CD4-positive, alpha-beta memory T cell (primary cell): ENCODE data around the gene C1orf232. TPM values are rescaled to one million over a fixed set of nuclear protein-coding genes. Genes with fewer than 3 reads are reported as not detected.

ENCODE experiments used
- CTCF ChIA-PET: fragments of 350-600 bp; sonication (Branson Sonifier 250); formaldehyde crosslinking; loops from one replicate; lab custom pipeline; 2021; ENCODE audit warnings: inconsistent platforms; ENCODE audit not compliant: partially characterized antibody; lab: Charles Lee
- POLR2A ChIA-PET: fragments of 350-600 bp; sonication (Branson Sonifier 250); formaldehyde crosslinking; loops from one replicate; lab custom pipeline; 2021; ENCODE audit not compliant: partially characterized antibody; lab: Charles Lee
- DNase-seq, 5 donors: peaks; one replicate each; pipeline versions ENCODE4 v3.0.0 to v3.0.0-alpha.2; 2020 to 2022; ENCODE audit warnings: mixed read lengths in 1 of 5
- H3K27ac ChIP-seq: one replicate; pipeline ENCODE4 v1.7.0; 2013; ENCODE audit warnings: low read depth, low read length
- H3K27me3 ChIP-seq: 2 replicates; pipeline ENCODE4 v1.7.0; 2013; ENCODE audit warnings: mild to moderate bottlenecking, low read length, moderate library complexity; ENCODE audit not compliant: insufficient read depth
- H3K36me3 ChIP-seq: 2 replicates; pipeline ENCODE4 v1.7.0; 2013; ENCODE audit warnings: mild to moderate bottlenecking, low read length, moderate library complexity; ENCODE audit not compliant: insufficient read depth
- H3K4me1 ChIP-seq: 2 replicates; pipeline ENCODE4 v1.7.0; 2013; ENCODE audit warnings: mild to moderate bottlenecking, low read length, moderate library complexity; ENCODE audit not compliant: insufficient read depth
- H3K4me3 ChIP-seq, 2 donors: one replicate each; pipeline ENCODE4 v1.7.0; 2013; ENCODE audit warnings: low read length in 2 of 2, mild to moderate bottlenecking in 1 of 2
- H3K9me3 ChIP-seq, 2 donors: one replicate each; pipeline ENCODE4 v1.7.0; 2013; ENCODE audit warnings: low read length in 2 of 2, control low read depth in 1 of 2; ENCODE audit not compliant: control insufficient read depth in 1 of 2
- H3K27ac Mint-ChIP-seq, 7 donors: one replicate each; pipeline ENCODE4 v1.8.0; 2020 to 2021; ENCODE audit warnings: mixed read lengths in 7 of 7, mild to moderate bottlenecking in 6 of 7, inconsistent platforms in 3 of 7, moderate library complexity in 3 of 7
- H3K27me3 Mint-ChIP-seq, 2 donors: one replicate each; pipeline ENCODE4 v1.8.0; 2020 to 2021; ENCODE audit warnings: mixed read lengths in 2 of 2
- H3K36me3 Mint-ChIP-seq, 2 donors: one replicate each; pipeline ENCODE4 v1.8.0; 2020 to 2021; ENCODE audit warnings: mixed read lengths in 2 of 2, inconsistent platforms in 1 of 2, mild to moderate bottlenecking in 1 of 2
- H3K4me1 Mint-ChIP-seq, 4 donors: one replicate each; pipeline ENCODE4 v1.8.0; 2020 to 2021; ENCODE audit warnings: mixed read lengths in 4 of 4, mild to moderate bottlenecking in 1 of 4
- H3K4me3 Mint-ChIP-seq, 8 donors: one replicate each; pipeline ENCODE4 v1.8.0; 2020 to 2021; ENCODE audit warnings: mixed read lengths in 8 of 8, mild to moderate bottlenecking in 7 of 8, moderate library complexity in 6 of 8, inconsistent platforms in 3 of 8
- H3K9me3 Mint-ChIP-seq, 8 donors: one replicate each; pipeline ENCODE4 v1.8.0; 2020 to 2021; ENCODE audit warnings: mixed read lengths in 8 of 8, mild to moderate bottlenecking in 5 of 8, inconsistent platforms in 3 of 8, moderate library complexity in 1 of 8
- intact Hi-C: fragments of 100-400 bp; cut with micrococcal nuclease; formaldehyde crosslinking; loops from one replicate; pipeline ENCODE4 v1.15.1; 2023
- polyA plus RNA-seq, 2 donors: library from polyadenylated mRNA; unstranded; fragments of 300-500 nt; fragmentation: Illumina TruSeq; gene quantifications; one replicate each; pipeline ENCODE4 v1.2.3, GENCODE V29; 2021
- total RNA-seq, 2 experiments: library from RNA; stranded (reverse); gene quantifications; one replicate each; pipeline ENCODE4 v1.2.3, GENCODE V29; 2021

Gene C1orf232
- total and polyA plus RNA-seq, 4 experiments from 2014 or later: not detected

- H3K27me3 ChIP-seq: no peaks in the 10 kb centered on the region
- no peaks in the 10 kb centered on the region for H3K4me1 ChIP-seq
- H3K4me3 Mint-ChIP-seq: no peak overlapping the region
- no peaks in the 10 kb centered on the region for H3K9me3 ChIP-seq
- ChIA-PET CTCF (interaction anchor here (0.7 to 1.0 kb wide), 2 partner anchors 11 to 17 kb away, joined by 3 read pairs; partner anchors contain the start of gene ZNF593), POLR2A (no interaction called here)
- H3K4me3 ChIP-seq: no peak overlapping the region
- intact Hi-C loops: no loop called here
- no peaks in the 10 kb centered on the region for H3K36me3 ChIP-seq
- no peaks in the 10 kb centered on the region for H3K27me3 Mint-ChIP-seq
- peaks cover 0 to 4% (median 0%) of the 10 kb centered on the region in 4 donors for H3K4me1 Mint-ChIP-seq
- H3K9me3 Mint-ChIP-seq: no peaks in the 10 kb centered on the region
- no peak for DNase-seq
- no peak overlapping the region for H3K27ac ChIP-seq
- H3K36me3 Mint-ChIP-seq: no peaks in the 10 kb centered on the region
- H3K27ac Mint-ChIP-seq: no peak overlapping the region
Observed at GRCh38 chr1:26180010-26180506, 11.3 kb upstream of the C1orf232 start.

DNA sequence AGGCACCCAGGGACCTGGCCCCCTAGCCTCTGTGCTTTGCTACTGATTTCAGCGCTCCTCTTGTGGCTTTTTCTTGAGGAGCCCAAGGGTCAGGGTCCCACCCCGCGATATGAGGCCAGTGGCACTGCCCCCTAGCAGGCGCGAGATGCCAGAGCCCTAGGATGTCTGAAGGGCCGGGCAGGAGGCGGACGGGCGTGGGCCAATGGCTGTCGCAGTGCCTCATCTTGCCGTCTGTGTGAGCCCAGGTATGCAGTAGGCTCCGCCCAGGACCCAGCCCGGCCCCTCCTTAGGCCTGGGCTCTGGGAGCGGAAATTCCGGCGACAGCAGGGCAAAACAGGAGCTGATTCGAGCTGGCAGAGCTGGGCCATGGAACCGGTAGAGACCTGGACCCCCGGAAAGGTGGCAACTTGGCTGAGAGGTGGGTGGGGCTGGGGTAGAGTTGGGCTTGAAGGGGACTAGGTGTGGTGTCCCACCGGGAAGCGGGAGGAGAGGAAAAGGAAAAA, 8.5 kb upstream of the C1orf232 start, which contains the start of gene CNKSR1:
TSS of gene CNKSR1 (plus strand) at position 310 of the 503 bp plus-strand sequence. CDS start at position 367, 57 bp downstream.
- POLR2A ChIA-PET: interaction anchor here (1.0 to 1.4 kb wide), 3 partner anchors 10 to 141 kb away, joined by 3 read pairs; partner anchors contain the start of gene CD52
- intact Hi-C loops: no loop called here

GRCh38 chr1:26175346-26175745, 6.6 kb upstream of the C1orf232 start:
- H3K9me3 ChIP-seq: no peaks in the 10 kb centered on the region
- no peaks in the 10 kb centered on the region for H3K36me3 Mint-ChIP-seq
- peaks cover 2 to 12% (median 8%) of the 10 kb centered on the region in 4 donors for H3K4me1 Mint-ChIP-seq
- intact Hi-C loops: no loop called here
- H3K9me3 Mint-ChIP-seq: no peaks in the 10 kb centered on the region
- ChIA-PET CTCF (interaction anchor here (1.2 to 1.7 kb wide), 2 partner anchors 27 to 60 kb away, joined by 3 to 5 read pairs; no protein-coding TSS in a partner anchor), POLR2A (no interaction called here)
- H3K4me3 ChIP-seq: no peak overlapping the region
- H3K27ac ChIP-seq: no peak overlapping the region
- no peaks in the 10 kb centered on the region for H3K27me3 ChIP-seq
- H3K27me3 Mint-ChIP-seq: no peaks in the 10 kb centered on the region
- H3K27ac Mint-ChIP-seq: no peak overlapping the region
- H3K4me1 ChIP-seq: peaks cover 12% of the 10 kb centered on the region
- DNase-seq: no peak
- no peaks in the 10 kb centered on the region for H3K36me3 ChIP-seq
- H3K4me3 Mint-ChIP-seq: no peak overlapping the region

More for the DNA sequence above, 8.5 kb upstream of the C1orf232 start, which contains the start of gene CNKSR1:
- H3K27ac ChIP-seq: no peak within 1 kb of the TSS
- H3K27ac Mint-ChIP-seq: peak within 1 kb of the TSS in 4 of 7 donors; percentile 8 to 90 (median 38)
- H3K36me3 ChIP-seq: no peaks in the 10 kb centered on the region
- DNase-seq: no peak
- H3K9me3 Mint-ChIP-seq: no peaks in the 10 kb centered on the region
- no peaks in the 10 kb centered on the region for H3K4me1 ChIP-seq
- H3K4me3 ChIP-seq: no peak within 1 kb of the TSS
- peaks cover 0 to 4% (median 0%) of the 10 kb centered on the region in 4 donors for H3K4me1 Mint-ChIP-seq
- H3K4me3 Mint-ChIP-seq: peak within 1 kb of the TSS in 4 of 8 donors; percentile 61 to 77 (median 74)
- H3K27me3 Mint-ChIP-seq: no peaks in the 10 kb centered on the region
- H3K27me3 ChIP-seq: no peaks in the 10 kb centered on the region
- H3K9me3 ChIP-seq: no peaks in the 10 kb centered on the region
- CTCF ChIA-PET: interaction anchor here (1.7 kb wide), 1 partner anchor 58 kb away, joined by 5 read pairs; no protein-coding TSS in a partner anchor
- no peaks in the 10 kb centered on the region for H3K36me3 Mint-ChIP-seq

DNA sequence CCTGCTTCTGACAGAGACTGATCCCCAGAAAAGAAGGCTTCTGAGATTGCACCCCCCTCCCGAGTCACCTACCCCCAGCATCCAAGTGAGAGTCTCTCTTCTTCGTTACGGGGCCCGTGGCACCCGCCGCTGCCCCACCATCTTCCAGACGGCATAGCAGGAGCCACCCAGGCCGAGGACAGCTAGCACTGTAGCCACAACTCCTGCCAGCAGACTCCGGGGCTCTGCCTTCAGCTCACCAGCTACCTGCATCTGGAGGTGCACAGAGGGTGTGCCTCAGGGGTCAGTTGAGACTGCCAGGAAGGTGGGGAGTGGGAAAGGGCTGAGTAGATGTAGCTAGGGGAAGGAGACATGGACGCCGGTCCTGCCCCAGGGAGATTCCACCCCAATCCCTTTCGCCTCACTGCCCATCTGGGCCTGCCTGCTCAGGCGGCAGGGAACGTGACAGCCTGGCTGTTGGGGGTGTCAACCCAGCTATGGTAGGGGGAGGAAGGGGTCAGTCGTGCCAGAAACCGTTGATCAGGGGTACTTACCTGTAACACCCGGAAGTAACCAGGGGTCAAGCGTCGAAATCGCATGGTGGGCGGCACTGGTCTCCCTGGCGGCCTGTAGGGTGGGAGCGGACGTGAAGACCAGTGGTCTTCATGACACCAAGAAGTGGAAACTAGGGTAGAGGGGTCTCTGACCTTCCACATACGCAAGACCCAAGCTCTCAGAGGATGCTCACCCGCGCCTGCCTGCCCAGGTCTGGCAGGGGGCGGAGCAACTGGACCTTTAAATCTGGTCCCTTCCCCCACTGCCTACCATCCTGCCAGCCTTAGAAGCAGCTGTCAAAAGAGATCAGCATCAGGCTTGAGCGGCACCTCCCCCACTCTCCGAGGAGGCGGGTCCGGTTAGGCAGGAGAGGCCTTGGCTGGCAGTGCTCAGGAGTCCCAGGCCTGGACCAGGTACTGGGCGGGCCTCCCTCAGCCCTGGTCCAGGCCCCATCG, 2.6 kb upstream of the C1orf232 start, which contains the start of gene ZNF593OS:
TSS of gene ZNF593OS (minus strand) at position 749 of the 989 bp plus-strand sequence. CDS start at position 578, 171 bp downstream.
- intact Hi-C loops: no loop called here
- no peak for DNase-seq
- H3K27ac ChIP-seq: peak within 1 kb of the TSS; percentile 85

GRCh38 chr1:26170472-26170821, 1.7 kb upstream of the C1orf232 start:
- no peaks in the 10 kb centered on the region for H3K9me3 Mint-ChIP-seq
- H3K9me3 ChIP-seq: no peaks in the 10 kb centered on the region
- peaks cover 4 to 25% (median 16%) of the 10 kb centered on the region in 4 donors for H3K4me1 Mint-ChIP-seq
- H3K36me3 Mint-ChIP-seq: no peaks in the 10 kb centered on the region
- H3K36me3 ChIP-seq: no peaks in the 10 kb centered on the region
- peak overlapping the region; percentile 52 to 90 for H3K4me3 ChIP-seq
- ChIA-PET CTCF (interaction anchor here (0.6 to 10.3 kb wide), 36 partner anchors 8 to 300 kb away, joined by 3 to 167 read pairs (median 4); partner anchors contain the start of genes CEP85 and DHDDS), POLR2A (interaction anchor here (0.9 to 4.2 kb wide), 7 partner anchors 32 to 247 kb away, joined by 3 to 40 read pairs (median 7); partner anchors contain the start of gene CEP85)
- H3K27ac ChIP-seq: peak overlapping the region; percentile 85
- no peak for DNase-seq
- H3K27ac Mint-ChIP-seq: peak overlapping the region; percentile 71 to 94 (median 93)
- H3K4me1 ChIP-seq: peaks cover 20% of the 10 kb centered on the region
- no peaks in the 10 kb centered on the region for H3K27me3 Mint-ChIP-seq
- no peaks in the 10 kb centered on the region for H3K27me3 ChIP-seq
- H3K4me3 Mint-ChIP-seq: peak overlapping the region; percentile 83 to 91 (median 88)
- intact Hi-C loops: no loop called here

More for the DNA sequence above, 2.6 kb upstream of the C1orf232 start, which contains the start of gene ZNF593OS:
- Mint-ChIP-seq H3K27me3 (no peaks in the 10 kb centered on the region), H3K27ac (peak within 1 kb of the TSS in 6 of 7 donors; percentile 47 to 94 (median 93)), H3K4me1 (peaks cover 4 to 25% (median 16%) of the 10 kb centered on the region in 4 donors), H3K9me3 (no peaks in the 10 kb centered on the region), H3K36me3 (no peaks in the 10 kb centered on the region), H3K4me3 (peak within 1 kb of the TSS; percentile 83 to 91 (median 88))
- Histone ChIP-seq H3K36me3 (no peaks in the 10 kb centered on the region), H3K4me1 (peaks cover 20% of the 10 kb centered on the region), H3K27me3 (no peaks in the 10 kb centered on the region), H3K9me3 (no peaks in the 10 kb centered on the region), H3K4me3 (peak within 1 kb of the TSS in 1 of 2 donors; percentile 90)
- CTCF ChIA-PET: interaction anchor here (0.8 to 10.3 kb wide), 10 partner anchors 8 to 246 kb away, joined by 3 to 167 read pairs (median 4); partner anchors contain the start of genes CEP85 and FAM110D
- POLR2A ChIA-PET: interaction anchor here (1.3 to 4.2 kb wide), 2 partner anchors 48 to 63 kb away, joined by 3 to 40 read pairs; partner anchors contain the start of gene CEP85

- no peaks in the 10 kb centered on the region for H3K36me3 Mint-ChIP-seq
- Histone ChIP-seq H3K4me1 (peaks cover 20% of the 10 kb centered on the region), H3K27me3 (no peaks in the 10 kb centered on the region), H3K9me3 (no peaks in the 10 kb centered on the region), H3K36me3 (no peaks in the 10 kb centered on the region), H3K4me3 (peak within 1 kb of the TSS; percentile 52 to 90), H3K27ac (peak within 1 kb of the TSS; percentile 85)
- DNase-seq: peak; percentile 74 to 81 (median 77)
- POLR2A ChIA-PET: interaction anchor here (0.6 to 4.2 kb wide), 11 partner anchors 15 to 262 kb away, joined by 3 to 40 read pairs (median 4); partner anchors contain the start of genes CEP85, DHDDS and PAFAH2
- CTCF ChIA-PET: interaction anchor here (0.6 to 10.3 kb wide), 50 partner anchors 9 to 428 kb away, joined by 3 to 167 read pairs (median 4); partner anchors contain the start of genes CEP85 and DHDDS
- peak within 1 kb of the TSS; percentile 83 to 91 (median 88) for H3K4me3 Mint-ChIP-seq
- peaks cover 4 to 25% (median 16%) of the 10 kb centered on the region in 4 donors for H3K4me1 Mint-ChIP-seq
- H3K27me3 Mint-ChIP-seq: no peaks in the 10 kb centered on the region
- intact Hi-C loops: loop anchor here (1.0 to 5.0 kb wide), 3 partner anchors 64 to 222 kb away; partner anchors contain the start of gene CEP85
- no peaks in the 10 kb centered on the region for H3K9me3 Mint-ChIP-seq
- H3K27ac Mint-ChIP-seq: peak within 1 kb of the TSS; percentile 71 to 94 (median 93)
Observed at GRCh38 chr1:26169669-26170471, 1.1 kb upstream of the C1orf232 start, which contains the start of gene ZNF593. TSS of gene ZNF593 (plus strand) at chr1:26169908. CDS start at chr1:26169984, 76 bp downstream.
